Stimulated activated CD8-positive, alpha-beta memory T cell treated with anti-CD3 and anti-CD28 coated beads, Interleukin-7, amount 100 ng/mL, for 1 hour (primary cell): ENCODE measurements around the gene MYCL.

Source experiments
- DNase-seq, 2 donors: peaks; one replicate each; pipeline ENCODE4 v3.0.0-alpha.2; 2020; ENCODE audit warnings: low read depth in 2 of 2

The MYCL gene

DNA sequence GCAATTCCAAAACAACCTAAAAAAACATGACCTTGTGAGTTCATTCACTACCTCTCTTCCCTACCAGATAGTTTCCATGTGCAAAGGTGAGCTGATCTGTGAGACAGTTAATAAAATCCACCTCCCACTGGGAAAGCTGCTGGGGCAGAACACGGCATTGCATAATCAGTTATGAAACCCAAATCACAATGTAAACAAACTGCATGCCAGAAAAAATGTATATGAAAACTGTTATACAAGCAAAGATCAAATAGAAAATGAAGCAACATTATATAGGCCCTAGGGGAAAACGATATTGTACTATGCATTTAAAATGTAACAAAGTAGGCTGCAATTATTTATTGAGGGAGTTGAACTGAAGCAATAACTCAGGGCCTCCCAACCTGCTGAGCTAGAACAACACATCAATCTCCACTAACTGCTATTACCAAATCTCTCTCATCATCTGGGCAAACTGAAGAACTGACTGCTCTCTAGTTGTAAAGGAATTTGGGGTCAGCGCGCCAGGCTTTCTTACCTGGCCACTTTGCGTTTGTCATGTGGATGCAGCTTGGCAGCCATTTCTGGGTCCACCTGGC lies 49.4 kb downstream of the MYCL start:
- DNase-seq, result no peak

DNA sequence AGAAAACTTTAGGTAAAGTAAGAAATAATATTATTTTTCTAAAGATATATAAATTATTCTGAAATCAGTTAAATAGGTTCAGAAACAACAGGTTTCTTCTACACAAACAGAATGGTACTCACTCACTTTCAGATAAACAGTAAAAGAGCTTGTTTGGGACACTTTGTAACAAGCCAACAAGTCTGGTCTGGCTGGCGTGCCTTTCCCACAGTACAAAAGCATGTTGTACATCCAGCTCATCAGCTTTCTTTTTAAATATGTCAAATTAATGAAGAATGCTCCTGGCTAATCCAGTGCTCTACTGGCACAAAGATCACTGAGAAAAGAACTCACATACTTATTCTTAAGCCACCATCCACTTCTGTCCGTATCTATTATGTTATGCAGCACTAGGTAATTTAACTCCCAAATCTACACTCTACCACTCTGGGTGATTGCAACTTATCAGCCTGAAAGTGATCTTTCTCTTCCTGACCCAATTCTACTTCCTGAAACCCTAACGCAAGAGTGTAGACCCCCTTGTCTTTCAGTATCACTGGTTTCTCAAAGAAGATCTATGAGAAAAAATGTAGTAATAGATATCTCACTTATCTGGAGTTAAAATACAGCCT lies 51.0 kb downstream of the MYCL start:
- DNase-seq, result no peak

DNA sequence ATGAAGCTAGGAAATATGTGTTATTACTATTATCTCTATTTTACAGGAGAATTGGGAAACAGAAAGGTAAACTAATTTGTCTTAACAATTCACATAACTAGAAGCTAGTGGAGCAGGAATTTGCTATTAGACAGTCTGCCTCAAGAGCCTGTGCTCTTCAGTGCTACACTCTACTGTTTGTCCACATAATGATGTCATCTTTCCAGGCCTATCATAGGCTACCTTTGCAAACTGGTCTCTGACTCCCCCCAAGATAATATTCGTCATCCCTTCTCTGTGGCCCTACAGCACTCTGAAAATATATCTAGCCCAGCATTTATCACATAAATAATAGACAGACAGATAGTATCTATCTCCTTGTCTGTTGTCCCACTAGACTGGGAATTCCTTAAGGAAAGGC lies 52.5 kb downstream of the MYCL start:
- DNase-seq, result no peak

DNA sequence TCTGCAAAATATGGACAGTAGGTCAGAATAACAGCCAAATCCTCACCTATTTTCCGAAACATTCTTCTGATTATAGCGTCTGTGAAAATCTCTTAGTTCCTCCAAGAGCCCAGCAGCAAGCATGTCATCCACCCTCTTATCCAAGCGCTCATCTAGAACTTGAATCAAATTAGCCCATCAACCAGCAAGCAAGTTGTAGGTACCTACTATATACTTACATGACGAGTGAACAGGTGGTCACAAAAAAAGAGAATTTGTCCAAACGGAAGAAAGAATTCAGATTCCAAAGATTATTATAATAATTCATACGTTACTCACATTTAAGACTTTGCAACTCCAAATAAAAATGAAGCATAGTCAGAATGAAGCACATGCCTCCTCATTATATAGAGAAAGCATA lies 53.8 kb downstream of the MYCL start:
- DNase-seq, result no peak

DNA sequence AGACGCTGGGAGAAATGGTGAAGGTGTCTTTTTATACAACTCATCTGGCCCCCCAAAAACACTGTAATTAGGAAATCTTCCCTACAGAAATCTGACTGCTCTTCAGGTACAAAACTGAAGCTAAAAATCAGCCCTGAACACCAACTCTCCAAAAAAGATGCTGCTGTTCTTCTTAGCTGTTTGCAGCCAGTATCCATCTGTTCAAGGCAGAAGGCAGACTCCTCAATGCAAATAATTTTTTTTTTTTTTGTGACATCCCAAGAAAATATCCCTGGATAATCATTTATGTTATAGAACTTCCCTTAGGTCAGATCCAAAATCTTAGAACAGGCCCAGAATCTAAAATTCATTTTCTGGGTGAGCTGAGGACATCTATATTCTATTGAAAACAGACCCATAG lies 54.9 kb downstream of the MYCL start:
- no peak for DNase-seq

DNA sequence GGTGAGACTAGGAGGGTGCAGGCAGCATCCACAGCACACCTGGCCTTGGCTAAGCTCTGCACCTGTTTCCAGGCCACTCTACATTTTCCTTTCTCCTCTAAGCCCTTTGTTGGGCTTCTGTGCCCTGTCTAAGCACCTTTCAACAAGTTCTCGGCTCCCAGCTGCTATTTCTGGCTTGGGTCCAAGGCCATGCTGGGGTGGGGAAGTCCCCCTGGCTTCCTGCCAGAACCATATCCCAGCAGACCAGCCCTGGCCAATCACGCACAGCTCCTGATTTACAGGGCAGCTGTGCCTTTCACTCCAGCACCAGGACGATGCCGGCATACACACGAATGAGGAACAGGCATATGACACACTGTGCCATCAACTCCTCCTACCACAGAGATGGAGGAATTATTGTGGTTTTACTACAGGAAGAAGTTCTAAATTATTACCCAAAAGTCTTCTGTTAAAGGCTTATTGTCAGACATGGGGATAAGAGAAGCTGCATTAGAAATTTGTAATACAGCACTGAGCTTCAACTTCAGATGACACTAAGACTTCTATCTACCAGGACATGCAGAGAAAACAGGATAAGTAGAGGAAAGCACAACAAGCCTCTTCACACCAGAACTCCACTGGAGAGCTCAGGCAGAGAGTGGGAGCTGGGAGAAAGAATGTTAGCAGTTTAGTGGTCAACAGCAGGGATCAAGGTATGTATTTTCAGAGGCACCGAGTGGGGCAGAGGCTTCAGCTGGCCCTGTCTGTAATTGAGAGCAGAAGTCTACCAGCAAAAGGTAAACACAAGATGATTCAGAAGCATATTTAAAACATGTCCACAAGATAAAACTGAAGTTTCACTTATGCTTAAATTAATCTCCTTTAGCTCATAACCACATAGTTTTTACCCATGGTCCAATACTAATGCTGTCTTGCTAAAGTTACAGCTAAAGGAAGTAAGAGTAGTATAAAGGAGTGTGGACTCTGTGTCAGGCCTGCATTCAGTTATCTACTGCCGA lies 55.8 kb downstream of the MYCL start:
- peak; percentile 43 to 44 for DNase-seq
